ENCODE results near the gene TNFRSF14.

Gene TNFRSF14

DNA sequence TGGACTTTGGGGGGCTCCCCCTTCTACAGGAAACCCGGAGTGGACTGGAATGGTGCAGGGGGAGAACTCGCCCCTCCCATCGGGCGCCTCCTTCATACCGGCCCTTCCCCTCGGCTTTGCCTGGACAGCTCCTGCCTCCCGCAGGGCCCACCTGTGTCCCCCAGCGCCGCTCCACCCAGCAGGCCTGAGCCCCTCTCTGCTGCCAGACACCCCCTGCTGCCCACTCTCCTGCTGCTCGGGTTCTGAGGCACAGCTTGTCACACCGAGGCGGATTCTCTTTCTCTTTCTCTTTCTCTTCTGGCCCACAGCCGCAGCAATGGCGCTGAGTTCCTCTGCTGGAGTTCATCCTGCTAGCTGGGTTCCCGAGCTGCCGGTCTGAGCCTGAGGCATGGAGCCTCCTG, at the start of gene TNFRSF14:
Gene TNFRSF14, plus strand, starts transcription at position 95 of the 401 bp plus-strand sequence. Its CDS starts 294 bp downstream, at position 389.
- no peak for DNase-seq

- no peak for DNase-seq
Measured at GRCh38 chr1:2506901-2507565, 49.1 kb upstream of the TNFRSF14 start.

GRCh38 chr1:2507744-2508155, 48.4 kb upstream of the TNFRSF14 start:
- no peak for DNase-seq

GRCh38 chr1:2508180-2508579, 48.0 kb upstream of the TNFRSF14 start:
- DNase-seq, result no peak

DNA sequence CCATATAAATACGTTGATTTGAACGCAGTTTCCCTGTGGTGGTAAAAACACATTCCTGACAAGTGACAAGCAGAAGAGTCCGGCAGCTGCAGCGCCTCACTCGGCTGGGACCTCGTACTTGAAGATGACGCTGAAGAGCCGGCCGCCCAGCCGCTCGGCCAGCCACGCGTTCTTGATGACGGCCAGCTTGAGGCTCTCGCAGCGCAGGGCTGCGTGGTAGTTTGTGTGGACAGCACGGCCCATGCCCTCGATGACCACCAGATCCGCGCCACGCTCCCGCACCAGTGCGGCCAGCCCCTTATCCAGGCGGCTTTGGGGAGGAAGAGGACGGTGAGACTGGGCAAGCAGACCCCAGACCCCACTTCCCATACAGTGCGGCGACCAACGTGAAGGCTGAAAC, 47.4 kb upstream of the TNFRSF14 start:
- DNase-seq, result no peak

DNA sequence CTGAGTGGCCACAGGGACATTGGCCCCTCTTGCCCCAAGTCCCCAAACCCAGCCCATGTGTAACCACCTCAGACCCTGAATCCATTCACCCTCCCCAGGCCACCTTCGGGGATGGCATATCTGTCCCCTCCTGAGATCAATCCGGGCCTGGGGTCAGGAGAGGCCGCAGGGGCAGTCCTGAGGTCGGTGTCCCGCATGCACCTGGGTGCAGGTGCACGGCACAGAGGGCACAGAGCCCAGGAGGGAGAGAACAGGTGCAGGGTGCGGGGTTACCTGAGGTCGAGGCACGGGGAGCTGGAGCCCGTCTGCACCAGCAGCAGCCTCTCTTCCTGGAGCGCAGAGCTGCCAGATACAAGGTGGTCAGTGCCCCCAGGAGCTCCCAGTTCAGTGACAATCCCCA, 46.6 kb upstream of the TNFRSF14 start:
- DNase-seq, result no peak

DNA sequence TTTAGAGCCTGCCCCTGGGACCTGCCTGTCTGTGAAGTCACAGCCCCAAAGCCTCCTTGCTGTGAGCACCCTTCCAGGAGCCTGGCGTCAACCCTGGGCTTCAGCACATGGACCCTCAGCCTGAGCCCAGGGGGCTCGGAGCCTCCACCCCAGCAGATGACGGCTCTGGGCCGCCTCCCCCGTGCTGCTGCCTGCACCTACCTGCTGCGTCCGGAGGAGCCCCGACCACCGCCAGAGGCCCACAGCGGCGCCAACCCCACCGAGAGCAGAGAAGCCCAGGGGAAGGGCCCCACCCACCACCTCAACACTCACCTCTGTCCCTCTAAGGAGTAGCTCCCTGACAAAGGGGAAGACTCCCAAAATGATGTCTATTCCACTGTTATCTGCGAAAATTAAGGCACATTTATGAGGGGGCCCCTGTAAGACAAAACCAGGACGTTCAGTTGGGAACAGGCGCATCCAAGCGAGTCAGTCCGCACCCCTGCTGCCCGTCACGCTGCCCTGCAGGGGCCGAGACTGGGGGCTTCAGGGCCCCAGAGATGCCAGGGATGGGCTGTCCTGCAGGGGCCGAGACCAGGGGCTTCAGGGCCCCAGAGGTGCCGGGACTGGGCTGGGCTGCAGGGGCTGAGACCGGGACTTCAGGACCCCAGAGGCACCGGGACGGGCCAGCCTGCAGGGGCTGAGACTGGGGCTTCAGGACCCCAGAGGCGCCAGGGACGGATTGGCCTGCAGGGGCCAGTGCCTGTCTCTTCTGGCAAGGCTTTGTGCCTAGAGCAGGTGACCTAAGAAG, 45.6 kb upstream of the TNFRSF14 start:
- no peak for DNase-seq

DNA sequence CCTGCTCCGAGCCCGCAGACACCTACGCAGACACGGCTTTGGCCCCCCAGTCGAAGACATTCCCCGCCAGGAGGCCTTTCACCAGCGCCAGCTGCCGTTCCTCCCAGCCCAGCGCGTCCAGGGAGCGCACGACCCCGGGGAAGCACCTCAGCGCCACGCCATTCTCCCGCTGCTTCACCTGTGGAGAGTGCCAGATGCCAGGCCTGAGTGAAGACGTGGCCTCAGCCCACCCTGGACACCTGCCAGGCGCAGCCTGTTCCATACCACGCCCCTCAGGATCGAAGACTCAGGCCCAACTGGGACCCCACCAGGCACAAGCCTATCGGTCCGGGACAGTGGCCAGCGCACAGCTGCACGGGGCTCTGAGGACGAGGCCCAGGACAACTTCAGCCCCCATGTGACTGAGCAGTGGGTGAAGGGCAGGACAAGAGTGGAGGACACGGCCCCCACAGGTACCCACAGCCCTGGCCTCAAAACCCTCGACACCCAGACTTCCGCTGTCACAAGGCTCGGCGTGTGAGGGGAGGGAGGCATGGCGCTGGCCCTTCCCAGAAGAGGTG, 43.2 kb upstream of the TNFRSF14 start:
- no peak for DNase-seq

DNA sequence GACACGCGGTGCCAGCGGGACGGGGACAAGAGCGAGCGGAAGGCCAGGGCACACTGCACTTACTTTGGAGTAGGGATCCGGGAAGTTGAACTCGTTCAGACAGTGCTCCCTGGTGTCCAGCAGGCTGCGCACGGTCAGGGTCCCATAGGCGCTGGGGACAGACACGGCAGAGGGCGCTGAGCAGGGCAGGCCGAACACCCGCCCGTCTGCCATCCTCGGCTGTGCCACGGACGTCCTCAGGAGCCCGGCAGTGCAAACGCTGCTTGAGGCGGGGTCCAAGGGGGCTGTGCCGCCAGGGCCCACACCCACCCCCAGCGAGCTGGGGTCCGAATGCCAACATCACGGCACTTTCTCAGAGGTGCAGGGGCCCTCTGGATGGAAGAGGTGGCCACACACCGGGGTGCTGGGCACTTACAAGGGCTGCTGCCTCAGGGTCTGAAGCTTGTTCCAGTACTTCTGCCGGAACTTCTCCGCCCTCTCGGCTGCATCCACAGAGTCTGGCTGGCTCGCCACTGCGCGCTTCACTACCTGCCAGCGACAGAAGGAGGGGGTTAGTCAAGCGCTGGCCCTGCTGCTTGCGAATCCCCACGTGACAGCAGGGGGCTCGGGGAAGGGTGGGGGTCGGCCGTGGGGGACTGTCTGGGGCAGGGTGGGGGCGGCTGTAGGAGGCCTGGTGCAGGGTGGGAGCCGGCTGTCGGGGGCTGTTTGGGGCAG, 42.1 kb upstream of the TNFRSF14 start:
- DNase-seq, result no peak

- no peak for DNase-seq
Measured at GRCh38 chr1:2514863-2515762, 41.1 kb upstream of the TNFRSF14 start.

DNA sequence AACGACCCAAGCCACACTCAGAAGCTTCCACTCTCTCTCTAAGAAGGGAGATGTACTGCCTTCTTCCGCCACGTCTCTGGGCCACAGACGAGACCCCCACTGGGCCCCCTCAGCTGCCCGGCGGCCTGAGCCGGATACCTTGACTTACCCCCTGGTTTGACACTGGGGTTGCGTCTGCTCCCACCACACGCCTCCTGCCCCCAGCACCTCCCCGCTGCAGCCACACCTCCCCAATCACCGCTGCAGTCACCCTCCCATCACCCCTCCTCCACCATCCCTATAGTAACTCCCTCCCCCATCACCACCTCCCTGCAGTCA, 40.4 kb upstream of the TNFRSF14 start:
- no peak for DNase-seq

GRCh38 chr1:2516124-2516523, 40.0 kb upstream of the TNFRSF14 start:
- DNase-seq, result no peak

DNA sequence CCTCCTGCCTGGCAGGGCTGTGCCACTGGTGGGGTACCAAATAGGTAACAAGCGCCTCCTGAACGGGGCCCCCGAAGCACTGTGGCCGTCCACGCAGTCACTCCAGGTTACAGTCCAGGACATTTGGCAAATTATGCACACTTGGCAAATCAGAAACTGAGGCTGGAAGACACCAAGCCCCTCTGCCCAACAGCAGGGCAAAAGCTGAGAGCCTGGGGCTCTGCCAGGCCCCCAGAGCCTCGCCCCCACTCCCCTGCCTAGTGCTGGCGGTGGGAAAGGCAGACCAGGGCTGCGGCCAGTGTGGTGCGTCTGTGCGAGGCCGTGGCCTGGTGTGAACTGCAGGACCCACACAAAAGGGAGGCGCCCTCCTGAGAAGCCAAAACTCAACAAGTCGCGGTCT, 39.2 kb upstream of the TNFRSF14 start:
- no peak for DNase-seq

DNA sequence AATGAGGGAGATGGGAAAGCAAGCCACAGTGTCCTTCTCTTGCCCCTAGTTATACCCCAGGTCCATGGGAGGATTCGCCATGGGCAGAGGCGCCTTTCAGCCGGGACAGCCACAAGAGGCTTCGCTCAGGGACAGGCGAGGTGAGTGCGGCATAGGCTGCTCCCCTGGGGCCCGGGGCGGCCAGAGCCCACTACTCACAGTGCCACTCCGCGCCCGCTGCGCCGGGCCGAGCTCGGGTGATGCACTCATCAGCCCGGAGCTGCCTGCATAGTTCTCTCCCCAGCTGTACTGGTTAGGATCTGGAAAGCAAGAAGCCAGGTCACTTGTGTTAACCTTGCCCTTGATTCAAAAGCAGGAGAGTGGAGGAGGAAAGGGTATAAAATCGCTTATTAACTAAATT, 38.2 kb upstream of the TNFRSF14 start:
- DNase-seq, result no peak

GRCh38 chr1:2518528-2518927, 37.6 kb upstream of the TNFRSF14 start:
- DNase-seq, result no peak

DNA sequence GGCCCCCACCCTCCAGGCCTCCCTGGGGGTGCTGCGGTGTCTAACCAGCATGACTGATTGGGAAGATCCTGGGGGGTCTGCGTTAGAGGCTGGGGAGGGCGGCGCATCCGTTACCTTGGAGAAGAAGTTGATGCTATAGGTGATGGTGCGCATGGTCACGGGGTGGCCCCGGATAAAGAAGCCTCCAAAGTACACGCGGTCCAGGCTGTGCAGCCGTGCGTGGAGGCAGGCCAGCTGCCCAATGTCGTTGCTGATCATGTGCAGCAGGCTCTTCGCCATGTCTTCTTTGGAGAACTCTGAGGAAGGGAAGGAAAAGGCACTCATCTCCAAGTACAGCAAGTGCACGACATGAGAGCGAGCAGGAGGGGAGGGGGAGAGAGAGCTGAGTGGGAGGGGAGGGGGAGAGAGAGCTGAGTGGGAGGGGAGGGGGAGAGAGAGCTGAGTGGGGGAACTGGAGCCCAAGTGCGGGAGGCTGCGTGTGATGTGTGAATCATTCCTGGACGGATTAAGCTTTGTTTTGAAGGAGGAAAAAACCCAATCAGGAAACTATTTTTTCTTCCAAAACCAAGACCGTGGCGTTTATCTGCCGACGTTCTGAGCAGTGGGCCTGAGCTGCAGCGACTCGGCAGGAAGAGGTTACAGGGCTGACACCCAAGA, 37.0 kb upstream of the TNFRSF14 start:
- no peak for DNase-seq

- DNase-seq, result no peak
Measured at GRCh38 chr1:2519729-2520128, 36.4 kb upstream of the TNFRSF14 start.

GRCh38 chr1:2520206-2520605, 36.0 kb upstream of the TNFRSF14 start:
- no peak for DNase-seq

GRCh38 chr1:2520806-2521205, 35.4 kb upstream of the TNFRSF14 start:
- DNase-seq, result no peak

DNA sequence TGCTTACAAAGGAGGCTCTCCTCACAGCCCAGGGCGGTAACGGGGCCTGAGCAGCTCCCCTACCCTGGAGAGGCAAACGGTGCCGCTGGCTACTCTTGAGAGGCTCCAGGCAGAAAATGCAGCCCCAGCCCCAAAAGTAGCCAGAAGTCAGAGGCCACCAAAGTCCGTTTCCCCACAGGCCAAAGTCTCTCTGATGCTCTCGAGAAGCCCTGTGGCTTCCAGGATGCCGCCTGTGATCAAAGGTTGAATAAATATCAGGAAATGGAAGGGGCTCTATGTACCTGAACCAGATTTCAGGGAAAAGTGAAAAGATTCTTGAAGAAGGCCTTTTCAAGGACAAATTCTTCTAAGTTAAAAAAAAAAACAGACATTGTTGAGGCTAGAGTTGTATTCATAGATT, 33.9 kb upstream of the TNFRSF14 start:
- no peak for DNase-seq

- no peak for DNase-seq
Measured at GRCh38 chr1:2523191-2523890, 32.8 kb upstream of the TNFRSF14 start.
